Measurements from ENCODE around the gene KCNQ5.

Gene KCNQ5

GRCh38 chr6:73028893-73029450 is 407.1 kb downstream of the KCNQ5 start:
- no peaks in the 10 kb centered on the region for H3K36me3 ChIP-seq (ENCODE audit: insufficient read depth, low read length)
- no peaks in the 10 kb centered on the region for H3K27me3 ChIP-seq (ENCODE audit: control insufficient read depth, insufficient read depth, low read length)
- no peak overlapping the region for H3K4me2 ChIP-seq (ENCODE audit: low read length)
- no peaks in the 10 kb centered on the region for H3K9me3 ChIP-seq (replicated peaks; ENCODE audit: low read length)
- no peak overlapping the region for H3K9ac ChIP-seq (ENCODE audit: low read depth, low read length)
- no peak overlapping the region for H3K4me3 ChIP-seq (ENCODE audit: low read length)
- H3K4me1 ChIP-seq (ENCODE audit: control insufficient read depth, insufficient read depth, low read length) = peaks cover 40% of the 10 kb centered on the region

GRCh38 chr6:73030257-73030656 is 408.4 kb downstream of the KCNQ5 start:
- Histone ChIP-seq H3K9me3 (replicated peaks; ENCODE audit: low read length) (no peaks in the 10 kb centered on the region), H3K9ac (ENCODE audit: low read depth, low read length) (no peak overlapping the region), H3K4me1 (ENCODE audit: control insufficient read depth, insufficient read depth, low read length) (peaks cover 28% of the 10 kb centered on the region), H3K4me3 (ENCODE audit: low read length) (no peak overlapping the region), H3K4me2 (ENCODE audit: low read length) (peak overlapping the region; percentile 0), H3K36me3 (ENCODE audit: insufficient read depth, low read length) (no peaks in the 10 kb centered on the region), H3K27me3 (ENCODE audit: control insufficient read depth, insufficient read depth, low read length) (no peaks in the 10 kb centered on the region)

- Histone ChIP-seq H3K36me3 (ENCODE audit: insufficient read depth, low read length) (no peaks in the 10 kb centered on the region), H3K9ac (ENCODE audit: low read depth, low read length) (no peak overlapping the region), H3K4me3 (ENCODE audit: low read length) (no peak overlapping the region), H3K4me2 (ENCODE audit: low read length) (peak overlapping the region; percentile 0), H3K4me1 (ENCODE audit: control insufficient read depth, insufficient read depth, low read length) (peaks cover 28% of the 10 kb centered on the region), H3K9me3 (replicated peaks; ENCODE audit: low read length) (no peaks in the 10 kb centered on the region), H3K27me3 (ENCODE audit: control insufficient read depth, insufficient read depth, low read length) (no peaks in the 10 kb centered on the region)
These were observed 409.2 kb downstream of the KCNQ5 start for GRCh38 chr6:73030791-73031782.

- H3K4me3 ChIP-seq (ENCODE audit: low read length) = no peak overlapping the region
These were observed 410.7 kb downstream of the KCNQ5 start for GRCh38 chr6:73032586-73032985.

GRCh38 chr6:73036689-73037088 is 414.8 kb downstream of the KCNQ5 start:
- H3K36me3 ChIP-seq (ENCODE audit: insufficient read depth, low read length) = no peaks in the 10 kb centered on the region
- H3K9me3 ChIP-seq (replicated peaks; ENCODE audit: low read length) = peaks cover 3% of the 10 kb centered on the region

More at GRCh38 chr6:73032586-73032985, 410.7 kb downstream of the KCNQ5 start:
- no peak overlapping the region for H3K4me2 ChIP-seq (ENCODE audit: low read length)
- peaks cover 28% of the 10 kb centered on the region for H3K4me1 ChIP-seq (ENCODE audit: control insufficient read depth, insufficient read depth, low read length)
- H3K9ac ChIP-seq (ENCODE audit: low read depth, low read length) = no peak overlapping the region
- H3K27me3 ChIP-seq (ENCODE audit: control insufficient read depth, insufficient read depth, low read length) = no peaks in the 10 kb centered on the region
- no peaks in the 10 kb centered on the region for H3K9me3 ChIP-seq (replicated peaks; ENCODE audit: low read length)
- H3K36me3 ChIP-seq (ENCODE audit: insufficient read depth, low read length) = no peaks in the 10 kb centered on the region

GRCh38 chr6:73041051-73041450 is 419.2 kb downstream of the KCNQ5 start:
- no peak overlapping the region for H3K9ac ChIP-seq (ENCODE audit: low read depth, low read length)
- no peaks in the 10 kb centered on the region for H3K36me3 ChIP-seq (ENCODE audit: insufficient read depth, low read length)
- no peaks in the 10 kb centered on the region for H3K4me1 ChIP-seq (ENCODE audit: control insufficient read depth, insufficient read depth, low read length)
- peaks cover 3% of the 10 kb centered on the region for H3K9me3 ChIP-seq (replicated peaks; ENCODE audit: low read length)
- H3K4me3 ChIP-seq (ENCODE audit: low read length) = no peak overlapping the region
- H3K27me3 ChIP-seq (ENCODE audit: control insufficient read depth, insufficient read depth, low read length) = no peaks in the 10 kb centered on the region
- peak overlapping the region; percentile 14 for H3K4me2 ChIP-seq (ENCODE audit: low read length)

More at GRCh38 chr6:73036689-73037088, 414.8 kb downstream of the KCNQ5 start:
- H3K4me1 ChIP-seq (ENCODE audit: control insufficient read depth, insufficient read depth, low read length) = peaks cover 13% of the 10 kb centered on the region
- no peak overlapping the region for H3K4me3 ChIP-seq (ENCODE audit: low read length)
- H3K4me2 ChIP-seq (ENCODE audit: low read length) = no peak overlapping the region
- no peaks in the 10 kb centered on the region for H3K27me3 ChIP-seq (ENCODE audit: control insufficient read depth, insufficient read depth, low read length)
- no peak overlapping the region for H3K9ac ChIP-seq (ENCODE audit: low read depth, low read length)

GRCh38 chr6:73042892-73043291 is 421.0 kb downstream of the KCNQ5 start:
- no peak overlapping the region for H3K4me2 ChIP-seq (ENCODE audit: low read length)
- H3K9ac ChIP-seq (ENCODE audit: low read depth, low read length) = no peak overlapping the region
- peaks cover 3% of the 10 kb centered on the region for H3K9me3 ChIP-seq (replicated peaks; ENCODE audit: low read length)

GRCh38 chr6:73043446-73043845 is 421.6 kb downstream of the KCNQ5 start:
- Histone ChIP-seq H3K4me2 (ENCODE audit: low read length) (no peak overlapping the region), H3K36me3 (ENCODE audit: insufficient read depth, low read length) (no peaks in the 10 kb centered on the region), H3K9me3 (replicated peaks; ENCODE audit: low read length) (peaks cover 3% of the 10 kb centered on the region), H3K9ac (ENCODE audit: low read depth, low read length) (no peak overlapping the region), H3K4me3 (ENCODE audit: low read length) (no peak overlapping the region), H3K4me1 (ENCODE audit: control insufficient read depth, insufficient read depth, low read length) (no peaks in the 10 kb centered on the region), H3K27me3 (ENCODE audit: control insufficient read depth, insufficient read depth, low read length) (no peaks in the 10 kb centered on the region)

More at GRCh38 chr6:73042892-73043291, 421.0 kb downstream of the KCNQ5 start:
- Histone ChIP-seq H3K36me3 (ENCODE audit: insufficient read depth, low read length) (no peaks in the 10 kb centered on the region), H3K27me3 (ENCODE audit: control insufficient read depth, insufficient read depth, low read length) (no peaks in the 10 kb centered on the region), H3K4me3 (ENCODE audit: low read length) (no peak overlapping the region), H3K4me1 (ENCODE audit: control insufficient read depth, insufficient read depth, low read length) (no peaks in the 10 kb centered on the region)

- H3K9me3 ChIP-seq (replicated peaks; ENCODE audit: low read length) = no peaks in the 10 kb centered on the region
- no peaks in the 10 kb centered on the region for H3K27me3 ChIP-seq (ENCODE audit: control insufficient read depth, insufficient read depth, low read length)
- H3K4me3 ChIP-seq (ENCODE audit: low read length) = no peak overlapping the region
- no peak overlapping the region for H3K9ac ChIP-seq (ENCODE audit: low read depth, low read length)
- H3K36me3 ChIP-seq (ENCODE audit: insufficient read depth, low read length) = no peaks in the 10 kb centered on the region
- no peaks in the 10 kb centered on the region for H3K4me1 ChIP-seq (ENCODE audit: control insufficient read depth, insufficient read depth, low read length)
- H3K4me2 ChIP-seq (ENCODE audit: low read length) = no peak overlapping the region
These were observed 423.7 kb downstream of the KCNQ5 start for GRCh38 chr6:73045609-73046008.

- Histone ChIP-seq H3K27me3 (ENCODE audit: control insufficient read depth, insufficient read depth, low read length) (no peaks in the 10 kb centered on the region), H3K4me3 (ENCODE audit: low read length) (no peak overlapping the region), H3K36me3 (ENCODE audit: insufficient read depth, low read length) (no peaks in the 10 kb centered on the region), H3K9me3 (replicated peaks; ENCODE audit: low read length) (no peaks in the 10 kb centered on the region), H3K4me2 (ENCODE audit: low read length) (no peak overlapping the region), H3K9ac (ENCODE audit: low read depth, low read length) (no peak overlapping the region), H3K4me1 (ENCODE audit: control insufficient read depth, insufficient read depth, low read length) (no peaks in the 10 kb centered on the region)
These were observed 425.9 kb downstream of the KCNQ5 start for GRCh38 chr6:73047801-73048200.

GRCh38 chr6:73049971-73050594 is 428.2 kb downstream of the KCNQ5 start:
- H3K4me3 ChIP-seq (ENCODE audit: low read length) = no peak overlapping the region

More at GRCh38 chr6:73049971-73050594, 428.2 kb downstream of the KCNQ5 start:
- no peaks in the 10 kb centered on the region for H3K36me3 ChIP-seq (ENCODE audit: insufficient read depth, low read length)
- no peaks in the 10 kb centered on the region for H3K9me3 ChIP-seq (replicated peaks; ENCODE audit: low read length)
- H3K4me2 ChIP-seq (ENCODE audit: low read length) = no peak overlapping the region
- H3K27me3 ChIP-seq (ENCODE audit: control insufficient read depth, insufficient read depth, low read length) = no peaks in the 10 kb centered on the region
- no peaks in the 10 kb centered on the region for H3K4me1 ChIP-seq (ENCODE audit: control insufficient read depth, insufficient read depth, low read length)
- no peak overlapping the region for H3K9ac ChIP-seq (ENCODE audit: low read depth, low read length)
